Activated CD4-positive, alpha-beta T cell treated with anti-CD3 and anti-CD28 coated beads, Interleukin-2, amount 10 ng/mL, durations not matched to agents 24 days and 14 days (primary cell): Measurements from ENCODE around the gene GALNT2. TPM values are rescaled to one million over a fixed set of nuclear protein-coding genes. Genes with fewer than 3 reads are reported as not detected.

Experiments used
- DNase-seq: peaks from one replicate; pipeline ENCODE4 v3.0.0; 2022
- H3K27ac Mint-ChIP-seq: one replicate; pipeline ENCODE4 v1.8.0; 2022; ENCODE audit warnings: mild to moderate bottlenecking, mixed read lengths
- H3K27me3 Mint-ChIP-seq: one replicate; pipeline ENCODE4 v1.8.0; 2022; ENCODE audit warnings: mixed read lengths
- H3K36me3 Mint-ChIP-seq: one replicate; pipeline ENCODE4 v1.8.0; 2022; ENCODE audit warnings: low read depth, mild to moderate bottlenecking, mixed read lengths
- H3K4me1 Mint-ChIP-seq: one replicate; pipeline ENCODE4 v1.8.0; 2021; ENCODE audit warnings: mixed read lengths
- H3K4me3 Mint-ChIP-seq: one replicate; pipeline ENCODE4 v1.8.0; 2022; ENCODE audit warnings: mild to moderate bottlenecking, moderate library complexity, mixed read lengths
- H3K9me3 Mint-ChIP-seq: one replicate; pipeline ENCODE4 v1.8.0; 2021; ENCODE audit warnings: mixed read lengths
- intact Hi-C: fragments of 100-400 bp; cut with micrococcal nuclease; formaldehyde crosslinking; loops from one replicate; pipeline ENCODE4 v1.15.1; 2023
- total RNA-seq: library from RNA; stranded (reverse); gene quantifications from 2 replicates; pipeline ENCODE4 v1.2.3, GENCODE V29; 2022

GALNT2 gene
- total RNA-seq, 1 donor from 2014 or later: 72.4 TPM

DNA sequence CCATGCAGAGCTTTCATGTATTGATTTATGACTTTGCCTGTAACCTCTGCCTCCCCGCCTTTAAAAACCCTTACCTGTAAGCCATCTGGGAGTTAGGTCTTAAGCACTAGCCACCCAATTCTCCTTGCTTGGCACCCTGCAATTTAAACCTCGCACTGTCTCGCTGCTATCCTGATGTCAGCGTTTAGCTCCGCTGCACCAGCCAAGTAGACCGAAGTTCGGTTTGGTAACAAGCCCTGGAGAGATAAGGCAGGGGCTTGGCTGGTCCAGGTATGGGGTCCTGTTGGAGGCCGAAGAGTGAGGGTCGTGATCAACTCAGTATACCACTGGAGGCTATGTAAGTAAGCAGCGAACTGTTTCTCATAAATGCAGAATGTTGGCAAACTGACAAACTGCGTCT lies 64.4 kb downstream of the GALNT2 start:
- Mint-ChIP-seq H3K9me3 (no peaks in the 10 kb centered on the region), H3K27ac (no peak overlapping the region), H3K36me3 (peaks cover 5% of the 10 kb centered on the region), H3K4me3 (no peak overlapping the region), H3K27me3 (no peaks in the 10 kb centered on the region), H3K4me1 (peaks cover 43% of the 10 kb centered on the region)
- intact Hi-C loops: no loop called here
- DNase-seq: no peak

DNA sequence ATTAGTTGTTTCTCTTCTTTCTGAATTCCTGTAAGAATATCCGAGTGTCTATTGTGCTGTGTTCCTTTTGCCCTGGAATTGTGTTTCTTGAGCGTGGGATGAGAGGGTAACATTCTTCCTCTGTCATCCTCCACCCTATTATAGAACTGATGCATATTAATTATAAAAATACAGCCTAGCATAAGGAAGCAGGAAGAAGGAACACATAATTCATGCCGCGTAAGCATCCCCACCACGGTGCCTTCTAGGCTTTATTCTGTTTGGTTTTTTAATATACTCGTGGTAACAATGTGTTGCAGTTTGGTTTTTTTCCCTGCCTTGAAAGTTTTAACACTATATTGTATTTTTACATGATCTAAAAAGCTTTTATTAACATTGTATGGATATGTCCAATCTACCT lies 65.7 kb downstream of the GALNT2 start:
- H3K27me3 Mint-ChIP-seq: no peaks in the 10 kb centered on the region
- no peak overlapping the region for H3K27ac Mint-ChIP-seq
- intact Hi-C loops: no loop called here
- H3K9me3 Mint-ChIP-seq: no peaks in the 10 kb centered on the region
- peaks cover 4% of the 10 kb centered on the region for H3K36me3 Mint-ChIP-seq
- H3K4me1 Mint-ChIP-seq: peaks cover 30% of the 10 kb centered on the region
- no peak for DNase-seq
- H3K4me3 Mint-ChIP-seq: no peak overlapping the region

DNA sequence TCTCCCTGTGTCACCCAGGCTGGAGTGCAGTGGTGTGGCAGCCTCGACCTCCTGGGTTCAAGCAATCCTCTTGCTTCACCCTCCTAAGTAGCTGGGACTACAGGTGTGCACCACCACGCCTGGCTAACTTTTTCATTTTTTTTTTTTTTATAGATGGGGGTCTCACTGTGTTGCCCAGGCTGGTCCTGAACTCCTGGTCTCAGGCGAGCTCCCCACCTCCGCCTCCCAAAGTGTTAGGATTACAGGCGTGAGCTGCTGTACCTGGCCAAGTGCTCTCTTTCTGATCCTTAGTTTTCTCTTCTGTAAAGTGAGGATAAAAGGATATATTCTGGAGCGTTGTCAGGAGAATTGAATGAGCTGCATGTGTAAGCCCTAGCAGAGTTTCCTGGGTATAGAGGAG lies 68.7 kb downstream of the GALNT2 start:
- H3K36me3 Mint-ChIP-seq: peaks cover 3% of the 10 kb centered on the region
- no peak overlapping the region for H3K27ac Mint-ChIP-seq
- DNase-seq: no peak
- H3K27me3 Mint-ChIP-seq: no peaks in the 10 kb centered on the region
- H3K9me3 Mint-ChIP-seq: no peaks in the 10 kb centered on the region
- intact Hi-C loops: no loop called here
- no peak overlapping the region for H3K4me3 Mint-ChIP-seq
- H3K4me1 Mint-ChIP-seq: peaks cover 17% of the 10 kb centered on the region

DNA sequence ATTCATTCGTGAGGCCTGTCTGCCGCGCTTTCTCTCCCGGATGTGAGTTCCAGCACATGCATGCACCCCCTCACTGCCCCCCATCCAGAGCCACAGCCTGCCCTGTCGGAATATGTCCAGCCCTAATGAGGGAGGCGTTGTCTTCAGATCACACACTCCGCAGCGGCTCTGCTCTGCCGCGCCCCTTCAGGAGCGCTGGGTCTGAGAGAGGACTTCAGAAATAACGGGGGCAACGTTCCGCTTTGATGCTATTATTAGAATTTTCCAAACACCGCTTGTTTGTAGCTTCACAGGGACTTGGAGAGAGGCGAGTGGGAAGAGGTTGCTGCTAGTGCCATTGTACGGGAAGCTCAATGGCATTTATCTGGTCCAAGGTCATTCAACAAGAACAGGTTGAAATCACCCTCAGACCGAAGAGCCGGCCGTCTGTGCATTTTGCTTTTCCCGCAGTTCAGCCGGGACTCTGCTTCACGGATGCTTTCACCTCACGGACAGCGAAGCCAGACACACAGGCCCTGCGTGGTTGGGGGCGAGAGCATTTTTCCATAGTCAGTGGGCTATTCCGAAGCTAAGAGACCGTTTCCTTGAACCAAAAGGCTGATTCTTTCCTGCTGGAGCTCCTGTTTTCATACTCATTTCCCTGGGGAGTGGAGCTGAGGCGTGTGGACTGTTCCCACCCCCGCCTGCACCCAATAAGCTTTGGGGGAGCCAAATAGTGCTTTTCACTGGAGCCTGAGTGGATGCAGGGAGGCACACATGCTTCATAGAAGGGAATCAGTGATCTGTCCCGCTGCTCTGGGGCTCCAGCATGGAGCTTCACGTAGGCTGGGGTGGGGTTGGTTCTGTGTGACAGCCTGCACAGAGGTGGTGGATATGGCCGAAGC lies 69.7 kb downstream of the GALNT2 start:
- no peaks in the 10 kb centered on the region for H3K27me3 Mint-ChIP-seq
- intact Hi-C loops: no loop called here
- DNase-seq: no peak
- H3K4me3 Mint-ChIP-seq: no peak overlapping the region
- H3K27ac Mint-ChIP-seq: no peak overlapping the region
- no peaks in the 10 kb centered on the region for H3K9me3 Mint-ChIP-seq
- H3K4me1 Mint-ChIP-seq: peaks cover 24% of the 10 kb centered on the region
- peaks cover 3% of the 10 kb centered on the region for H3K36me3 Mint-ChIP-seq

DNA sequence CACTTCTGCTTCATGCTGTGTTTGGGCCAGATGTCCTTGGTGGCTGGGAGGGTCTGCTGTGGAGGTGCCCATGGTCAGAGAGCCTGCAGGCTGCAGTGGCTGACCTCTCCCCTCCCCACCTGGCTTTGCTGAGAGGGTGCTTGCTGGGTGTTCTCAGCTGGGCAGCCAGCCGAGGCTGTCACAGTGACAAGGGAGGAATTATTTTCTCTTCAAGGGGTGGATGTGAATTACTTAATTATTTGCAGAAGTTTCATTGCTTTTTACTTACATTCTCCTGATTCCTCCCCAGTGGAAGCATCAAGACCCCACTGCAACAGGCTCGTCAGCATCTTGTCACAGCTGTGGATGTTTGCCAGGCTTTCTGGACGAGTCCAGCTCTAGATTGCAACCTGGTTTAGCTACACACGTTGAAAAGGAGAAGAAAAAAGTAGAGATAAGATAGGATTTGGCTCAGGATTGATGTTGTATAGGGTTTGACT lies 70.3 kb downstream of the GALNT2 start:
- H3K4me1 Mint-ChIP-seq: peaks cover 23% of the 10 kb centered on the region
- H3K9me3 Mint-ChIP-seq: no peaks in the 10 kb centered on the region
- H3K27ac Mint-ChIP-seq: peak overlapping the region; percentile 20
- peaks cover 3% of the 10 kb centered on the region for H3K36me3 Mint-ChIP-seq
- DNase-seq: no peak
- intact Hi-C loops: no loop called here
- no peak overlapping the region for H3K4me3 Mint-ChIP-seq
- no peaks in the 10 kb centered on the region for H3K27me3 Mint-ChIP-seq

DNA sequence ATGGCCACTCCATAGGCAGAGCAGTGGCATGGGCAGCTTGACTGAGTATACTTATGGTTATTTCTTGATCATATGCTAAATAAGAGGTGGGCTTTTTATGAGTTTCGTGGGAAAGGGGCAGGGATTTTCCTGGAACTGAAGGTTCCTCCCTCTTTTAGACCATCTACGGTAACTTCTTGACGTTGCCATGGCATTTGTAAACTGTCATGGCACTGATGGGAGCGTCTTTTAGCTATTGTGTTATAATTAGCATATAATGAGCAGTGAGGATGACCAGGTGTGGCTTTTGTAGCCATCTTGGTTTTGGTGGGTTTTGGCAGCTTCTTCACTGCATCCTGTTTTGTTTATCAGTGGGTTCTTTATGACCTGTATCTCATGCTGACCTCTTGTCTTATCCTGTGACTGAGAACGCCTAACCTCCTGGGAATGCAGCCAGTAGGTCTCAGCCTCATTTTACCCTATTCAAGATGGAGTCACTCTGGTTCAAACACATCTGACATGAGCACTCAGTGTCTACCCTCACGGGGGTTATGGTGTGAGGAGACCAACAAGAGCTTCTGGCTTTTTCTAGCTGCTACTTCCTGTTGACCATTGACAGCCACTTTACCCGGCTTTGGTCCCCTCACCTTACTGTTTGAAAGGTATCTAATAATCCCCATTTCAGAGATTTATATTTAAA lies 71.7 kb downstream of the GALNT2 start:
- DNase-seq: no peak
- Mint-ChIP-seq H3K4me3 (no peak overlapping the region), H3K27me3 (no peaks in the 10 kb centered on the region), H3K9me3 (no peaks in the 10 kb centered on the region), H3K4me1 (peaks cover 23% of the 10 kb centered on the region), H3K27ac (no peak overlapping the region), H3K36me3 (peaks cover 3% of the 10 kb centered on the region)
- intact Hi-C loops: no loop called here

DNA sequence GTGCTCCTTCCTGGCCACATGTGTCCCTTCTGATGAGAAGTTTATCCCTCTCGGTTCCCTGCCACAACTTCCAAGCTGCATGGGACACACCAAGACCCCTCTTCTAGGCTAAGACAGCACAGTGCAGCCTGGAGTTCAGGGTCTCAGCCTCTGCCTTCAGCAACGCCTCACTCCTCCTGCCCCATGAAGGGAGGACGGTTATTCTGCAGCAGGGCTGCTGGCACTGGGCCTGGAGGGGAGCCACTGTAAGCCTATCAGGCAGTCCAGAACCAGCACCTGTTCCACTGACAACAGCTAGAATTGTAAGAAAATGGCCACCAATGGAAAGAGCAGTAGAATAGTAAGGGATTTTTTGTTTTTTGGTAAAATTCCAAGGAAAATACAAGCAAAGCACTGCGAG lies 72.3 kb downstream of the GALNT2 start:
- no peak for DNase-seq
- Mint-ChIP-seq H3K9me3 (no peaks in the 10 kb centered on the region), H3K27me3 (no peaks in the 10 kb centered on the region), H3K4me1 (peaks cover 26% of the 10 kb centered on the region), H3K36me3 (peaks cover 3% of the 10 kb centered on the region), H3K4me3 (no peak overlapping the region), H3K27ac (no peak overlapping the region)
- intact Hi-C loops: no loop called here

DNA sequence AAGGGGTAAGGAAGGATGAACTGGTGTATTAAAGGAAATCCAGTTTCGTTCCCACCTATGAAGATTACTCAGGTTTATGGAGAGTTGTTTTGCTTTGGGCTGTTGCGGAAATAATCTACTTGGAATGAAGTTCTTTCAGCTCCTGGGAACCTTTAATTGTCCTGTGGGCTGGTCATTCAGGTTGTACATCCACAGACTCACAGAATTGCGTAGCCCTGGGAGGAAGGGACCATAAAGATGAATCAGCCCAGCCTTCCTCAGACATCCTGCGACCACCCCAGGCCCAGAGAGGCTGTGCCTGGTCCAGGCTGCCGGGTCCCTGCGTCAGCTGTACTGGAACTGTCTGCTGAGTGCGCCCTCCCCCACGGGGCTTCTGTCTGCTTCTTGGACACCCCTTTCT lies 72.7 kb downstream of the GALNT2 start:
- intact Hi-C loops: no loop called here
- Mint-ChIP-seq H3K4me1 (peaks cover 25% of the 10 kb centered on the region), H3K36me3 (peaks cover 3% of the 10 kb centered on the region)

DNA sequence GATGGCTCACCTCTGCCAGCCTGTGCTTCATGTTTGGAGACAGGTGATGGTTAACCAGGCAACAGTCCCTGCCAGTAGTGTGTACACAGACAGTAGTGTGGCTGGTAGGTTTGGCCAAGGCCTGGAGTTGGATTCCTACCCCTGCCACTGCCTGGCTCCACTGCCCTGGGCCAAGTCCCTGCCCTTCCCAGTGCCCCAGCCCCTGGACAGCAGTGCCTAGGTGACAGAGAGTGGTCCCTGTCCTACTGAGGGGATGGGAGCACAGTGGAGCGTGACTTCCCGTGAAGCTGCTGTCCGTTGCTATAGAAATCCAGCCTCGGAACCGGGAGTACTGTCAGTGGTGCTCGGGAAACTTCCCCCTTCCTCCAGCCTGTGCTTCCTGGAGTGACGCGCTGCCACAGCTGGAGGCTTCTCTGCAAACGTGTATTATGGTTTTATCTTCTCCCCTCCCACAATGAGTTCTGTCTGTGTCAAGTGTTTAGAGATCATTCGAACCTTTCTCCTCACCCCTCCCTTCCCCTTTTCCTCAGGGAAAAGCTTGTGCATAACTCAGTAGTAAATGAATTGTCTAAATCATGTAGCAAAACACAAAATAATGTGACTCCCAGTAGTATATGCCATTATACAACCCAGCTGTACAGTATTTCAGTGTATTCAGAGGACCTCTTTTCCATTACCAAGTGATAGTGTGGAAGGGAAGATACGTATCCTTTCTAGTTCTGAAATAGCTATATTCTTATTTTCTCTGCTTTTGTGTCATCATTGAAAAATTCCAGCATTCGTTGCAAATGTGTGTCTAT lies 73.4 kb downstream of the GALNT2 start:
- Mint-ChIP-seq H3K36me3 (peaks cover 3% of the 10 kb centered on the region), H3K27me3 (no peaks in the 10 kb centered on the region), H3K9me3 (no peaks in the 10 kb centered on the region), H3K4me1 (peaks cover 25% of the 10 kb centered on the region), H3K4me3 (no peak overlapping the region), H3K27ac (no peak overlapping the region)
- intact Hi-C loops: no loop called here
- DNase-seq: no peak

More for the DNA sequence above, 72.7 kb downstream of the GALNT2 start:
- Mint-ChIP-seq H3K27ac (no peak overlapping the region), H3K27me3 (no peaks in the 10 kb centered on the region), H3K4me3 (no peak overlapping the region), H3K9me3 (no peaks in the 10 kb centered on the region)
- no peak for DNase-seq

DNA sequence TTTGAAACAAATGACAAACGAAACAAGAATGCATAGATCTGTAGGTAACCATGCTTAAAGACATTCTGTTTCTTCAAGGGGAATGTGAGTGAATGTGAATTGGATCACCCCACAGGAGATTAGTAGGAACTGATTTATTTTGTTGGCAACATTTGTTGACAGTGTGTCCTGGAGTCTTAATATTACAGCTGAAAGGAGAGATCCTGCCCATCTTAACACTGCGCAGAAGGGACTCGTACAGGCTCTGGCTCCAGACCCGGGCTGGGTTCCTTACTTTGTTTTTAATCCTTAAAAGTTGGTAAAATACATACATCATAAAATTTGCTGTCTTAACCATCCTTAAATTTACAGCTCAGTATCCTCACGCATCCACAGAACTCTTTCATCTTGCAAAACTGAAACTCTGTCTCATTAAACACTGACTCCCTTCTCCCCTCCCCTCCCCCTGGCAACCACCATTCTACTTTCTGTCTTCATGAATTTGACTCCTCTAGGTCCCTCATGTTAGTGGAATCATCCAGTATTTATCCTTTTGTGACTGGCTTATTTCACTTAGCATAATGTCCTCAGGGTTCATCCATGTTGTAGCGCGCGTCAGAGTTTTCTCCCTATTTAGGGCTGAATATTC lies 74.1 kb downstream of the GALNT2 start:
- Mint-ChIP-seq H3K27ac (no peak overlapping the region), H3K4me1 (peaks cover 33% of the 10 kb centered on the region), H3K9me3 (no peaks in the 10 kb centered on the region), H3K4me3 (no peak overlapping the region), H3K27me3 (no peaks in the 10 kb centered on the region), H3K36me3 (peaks cover 3% of the 10 kb centered on the region)
- DNase-seq: peak; percentile 60
- intact Hi-C loops: no loop called here

DNA sequence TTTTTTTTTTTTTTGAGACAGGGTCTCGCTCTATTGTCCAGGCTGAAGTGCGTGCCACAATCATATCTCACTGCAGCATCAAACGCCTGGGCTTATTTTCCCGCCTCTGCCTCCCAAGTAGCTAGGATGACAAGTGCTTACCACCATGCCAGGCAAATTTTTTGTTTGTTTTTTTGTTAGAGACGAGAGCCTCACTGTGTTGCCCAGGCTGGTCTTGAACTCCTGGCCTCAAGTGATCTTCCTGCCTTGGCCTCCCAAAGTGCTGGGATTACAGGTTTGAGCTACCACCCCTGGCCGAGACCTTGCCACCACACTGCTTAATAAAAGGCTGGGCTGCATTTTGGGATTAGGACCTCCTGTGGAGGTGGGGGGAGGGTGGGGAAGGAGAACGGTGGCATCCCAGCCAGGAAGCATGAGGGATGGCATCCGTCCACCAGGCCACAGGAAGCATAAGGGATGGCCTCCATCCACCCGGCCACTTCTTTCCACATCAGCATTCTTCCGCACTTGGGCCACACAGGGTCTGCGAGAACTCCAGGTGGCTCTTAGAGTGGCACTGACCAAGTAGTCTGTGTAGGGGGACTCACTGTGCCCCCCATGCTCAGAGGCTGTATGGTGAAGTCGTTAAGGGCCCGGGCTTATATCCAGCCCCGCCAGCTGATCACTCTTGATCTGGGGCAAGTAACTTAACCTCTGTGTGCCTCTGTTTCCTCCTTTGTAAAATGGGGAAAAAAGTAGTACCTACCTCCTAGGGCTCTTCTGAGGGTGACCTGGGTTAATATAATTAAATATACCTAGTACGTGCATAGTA lies 75.0 kb downstream of the GALNT2 start:
- no peak for DNase-seq
- Mint-ChIP-seq H3K36me3 (peaks cover 3% of the 10 kb centered on the region), H3K27ac (no peak overlapping the region), H3K4me3 (no peak overlapping the region), H3K9me3 (no peaks in the 10 kb centered on the region), H3K4me1 (peaks cover 38% of the 10 kb centered on the region), H3K27me3 (no peaks in the 10 kb centered on the region)
- intact Hi-C loops: no loop called here

DNA sequence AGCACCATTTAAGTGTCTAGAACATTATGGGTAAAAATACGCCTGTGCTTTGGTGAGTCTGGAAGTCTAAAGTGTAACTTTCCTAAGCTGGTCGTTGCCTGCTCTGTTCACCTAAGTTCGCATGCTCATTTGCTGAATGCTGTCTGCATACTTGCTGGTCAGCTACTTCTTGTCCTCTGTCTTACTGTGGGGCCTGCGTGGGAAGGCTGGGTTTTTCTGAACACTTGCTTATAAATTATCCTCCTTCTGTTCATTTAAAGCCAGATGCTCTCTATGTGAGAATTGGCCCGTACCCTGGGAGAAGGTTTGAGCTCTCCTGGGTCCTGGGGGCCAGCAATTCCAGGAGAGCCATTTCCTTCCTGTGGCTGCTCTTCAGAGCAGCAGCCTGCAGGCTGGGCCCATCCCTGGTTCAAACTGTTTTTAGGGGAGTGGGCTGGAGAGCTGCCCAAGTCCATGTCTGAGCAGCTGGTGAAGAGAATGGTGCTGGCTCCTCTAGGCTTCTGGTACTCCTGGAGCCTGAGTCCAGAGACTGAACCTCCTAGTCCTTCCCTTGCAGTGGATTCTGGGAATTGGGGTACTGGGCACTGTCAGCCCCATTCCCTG lies 75.7 kb downstream of the GALNT2 start:
- peaks cover 41% of the 10 kb centered on the region for H3K4me1 Mint-ChIP-seq
- DNase-seq: no peak
- H3K27ac Mint-ChIP-seq: no peak overlapping the region
- H3K27me3 Mint-ChIP-seq: no peaks in the 10 kb centered on the region
- no peaks in the 10 kb centered on the region for H3K9me3 Mint-ChIP-seq
- no peak overlapping the region for H3K4me3 Mint-ChIP-seq
- peaks cover 2% of the 10 kb centered on the region for H3K36me3 Mint-ChIP-seq
- intact Hi-C loops: no loop called here
